H9 (cell line): Measurements from ENCODE around the gene GDI1. TPM values are rescaled to one million over a fixed set of nuclear protein-coding genes. Genes with fewer than 3 reads are reported as not detected.

Experiments
- DNase-seq: peaks from one replicate; pipeline ENCODE4 v3.0.0-alpha.2; 2017
- H2AFZ ChIP-seq: one replicate; pipeline ENCODE4 v1.6.1; 2013; ENCODE audit warnings: mild to moderate bottlenecking, low read length, control low read depth, moderate library complexity
- H2AK5ac ChIP-seq: 2 replicates; pipeline ENCODE4 v1.6.1; 2013; ENCODE audit warnings: low read length, control low read depth, mixed read lengths; ENCODE audit not compliant: insufficient read length
- H2BK120ac ChIP-seq: one replicate; pipeline ENCODE4 v1.6.1; 2013; ENCODE audit warnings: low read depth, mild to moderate bottlenecking, low read length, control low read depth, inconsistent platforms; ENCODE audit not compliant: poor library complexity, severe bottlenecking
- H2BK12ac ChIP-seq: 2 replicates; pipeline ENCODE4 v1.6.1; 2013; ENCODE audit warnings: low read length, control low read depth, mixed read lengths, low read depth; ENCODE audit not compliant: insufficient read length
- H2BK15ac ChIP-seq: 2 replicates; pipeline ENCODE4 v1.6.1; 2013; ENCODE audit warnings: low read depth, low read length, control low read depth
- H2BK20ac ChIP-seq: one replicate; pipeline ENCODE4 v1.6.1; 2013; ENCODE audit warnings: low read depth, mild to moderate bottlenecking, low read length, control low read depth, inconsistent platforms; ENCODE audit not compliant: poor library complexity, severe bottlenecking
- H2BK5ac ChIP-seq: 2 replicates; pipeline ENCODE4 v1.6.1; 2013; ENCODE audit warnings: low read length, control low read depth, mixed read lengths; ENCODE audit not compliant: insufficient read length
- H3K14ac ChIP-seq: 2 replicates; pipeline ENCODE4 v1.6.1; 2013; ENCODE audit warnings: low read length, control low read depth; ENCODE audit not compliant: insufficient read depth
- H3K18ac ChIP-seq: 2 replicates; pipeline ENCODE4 v1.6.1; 2013; ENCODE audit warnings: low read depth, mild to moderate bottlenecking, mixed read lengths, low read length, control low read depth; ENCODE audit not compliant: insufficient read length
- H3K23ac ChIP-seq: 2 replicates; pipeline ENCODE4 v1.6.1; 2013; ENCODE audit warnings: low read length, control low read depth, mixed read lengths, low read depth; ENCODE audit not compliant: insufficient read length
- H3K23me2 ChIP-seq: 2 replicates; pipeline ENCODE4 v1.6.1; 2013; ENCODE audit warnings: low read depth, mild to moderate bottlenecking, mixed read lengths, low read length, control low read depth; ENCODE audit not compliant: insufficient read length, poor library complexity, severe bottlenecking
- H3K27ac ChIP-seq: 2 replicates; pipeline ENCODE4 v1.5.1; 2013; ENCODE audit warnings: low read length, control low read depth, mixed read lengths, low read depth; ENCODE audit not compliant: insufficient read length
- H3K27me3 ChIP-seq: 2 replicates; pipeline ENCODE4 v1.6.1; 2013; ENCODE audit warnings: low read length, control low read depth, inconsistent platforms; ENCODE audit not compliant: insufficient read depth
- H3K4ac ChIP-seq: 2 replicates; pipeline ENCODE4 v1.6.1; 2013; ENCODE audit warnings: low read depth, mild to moderate bottlenecking, control low read depth, inconsistent platforms, low read length, moderate library complexity
- H3K4me1 ChIP-seq: 2 replicates; pipeline ENCODE4 v1.6.1; 2013; ENCODE audit warnings: low read length, control low read depth, inconsistent platforms; ENCODE audit not compliant: insufficient read depth
- H3K4me2 ChIP-seq: 2 replicates; pipeline ENCODE4 v1.6.1; 2013; ENCODE audit warnings: low read length, control low read depth, mixed read lengths; ENCODE audit not compliant: insufficient read length, insufficient read depth
- H3K56ac ChIP-seq: 2 replicates; pipeline ENCODE4 v1.6.1; 2013; ENCODE audit warnings: low read depth, mild to moderate bottlenecking, mixed read lengths, low read length, control low read depth; ENCODE audit not compliant: insufficient read length
- H3K79me1 ChIP-seq: 2 replicates; pipeline ENCODE4 v1.6.1; 2013; ENCODE audit warnings: low read depth, mild to moderate bottlenecking, moderate library complexity, low read length, control low read depth, inconsistent platforms; ENCODE audit not compliant: insufficient read depth, poor library complexity, severe bottlenecking
- H3K79me2 ChIP-seq: 2 replicates; pipeline ENCODE4 v1.6.1; 2013; ENCODE audit warnings: low read length, control low read depth, inconsistent platforms; ENCODE audit not compliant: insufficient read depth
- H3K9ac ChIP-seq: 2 replicates; pipeline ENCODE4 v1.6.1; 2013; ENCODE audit warnings: low read length, control low read depth, mixed read lengths; ENCODE audit not compliant: insufficient read length; ENCODE audit errors: extremely low read depth
- H3K9me3 ChIP-seq: one replicate; pipeline ENCODE4 v1.6.1; 2013; ENCODE audit warnings: low read depth, low read length, inconsistent platforms; ENCODE audit not compliant: control insufficient read depth
- H3T11ph ChIP-seq: one replicate; pipeline ENCODE4 v1.6.1; 2013; ENCODE audit warnings: mild to moderate bottlenecking, low read length, control low read depth, inconsistent platforms
- H4K20me1 ChIP-seq: one replicate; pipeline ENCODE4 v1.6.1; 2013; ENCODE audit not compliant: control insufficient read depth, insufficient read length, insufficient read depth
- H4K5ac ChIP-seq: 2 replicates; pipeline ENCODE4 v1.6.1; 2013; ENCODE audit warnings: low read depth, mild to moderate bottlenecking, mixed read lengths, low read length, control low read depth; ENCODE audit not compliant: insufficient read length
- H4K8ac ChIP-seq: replicated peaks from 2 replicates; pipeline ENCODE4 v1.6.1; 2013; ENCODE audit warnings: low read length, control low read depth, mixed read lengths, low read depth; ENCODE audit not compliant: insufficient read length
- H4K91ac ChIP-seq: 2 replicates; pipeline ENCODE4 v1.6.1; 2013; ENCODE audit warnings: low read depth, mild to moderate bottlenecking, moderate library complexity, mixed read lengths, low read length, control low read depth; ENCODE audit not compliant: insufficient read length
- H3K27ac Mint-ChIP-seq, 3 experiments: 2 replicates in 2 of 3; 3 replicates in 1 of 3; pipeline ENCODE4 v1.8.0; 2020 to 2021; ENCODE audit warnings: mixed read lengths in 3 of 3, mild to moderate bottlenecking in 1 of 3, moderate library complexity in 1 of 3
- H3K27me3 Mint-ChIP-seq: 2 replicates; pipeline ENCODE4 v1.8.0; 2021; ENCODE audit warnings: low read depth, mild to moderate bottlenecking, moderate library complexity, mixed read lengths
- H3K36me3 Mint-ChIP-seq, 3 experiments: 2 replicates in 2 of 3; 3 replicates in 1 of 3; pipeline ENCODE4 v1.8.0; 2020 to 2021; ENCODE audit warnings: low read depth in 3 of 3, mixed read lengths in 3 of 3; ENCODE audit not compliant: insufficient read depth in 1 of 3
- H3K4me1 Mint-ChIP-seq, 2 experiments: 2 replicates each; pipeline ENCODE4 v1.8.0; 2020; ENCODE audit warnings: mixed read lengths in 2 of 2
- H3K4me3 Mint-ChIP-seq, 2 experiments: 2 replicates in 1 of 2; 3 replicates in 1 of 2; pipeline ENCODE4 v1.8.0; 2020 to 2021; ENCODE audit warnings: mild to moderate bottlenecking in 2 of 2, mixed read lengths in 2 of 2, moderate library complexity in 1 of 2
- H3K9me3 Mint-ChIP-seq, 2 experiments: 2 replicates in 1 of 2; 3 replicates in 1 of 2; pipeline ENCODE4 v1.8.0; 2020; ENCODE audit warnings: mild to moderate bottlenecking in 2 of 2, mixed read lengths in 2 of 2, moderate library complexity in 1 of 2
- WGBS: extraction: QIAGEN DNeasy Blood & Tissue Kit; methylation state at CpG from one replicate; pipeline ENCODE4 v1.1.7; 2013; ENCODE audit warnings: missing lambda C conversion rate, low lambda C conversion rate, mixed read lengths; ENCODE audit not compliant: insufficient read length; ENCODE audit errors: extremely low coverage; 5-methylcytosine and 5-hydroxymethylcytosine counted together
- total RNA-seq: library from RNA; stranded (reverse); gene quantifications from 2 replicates; pipeline ENCODE4 v1.2.1, GENCODE V29; 2021
- TF ChIP-seq, protein P1 (sequence below): fragments of 200-600 bp; sonication (generic); conservative IDR thresholded peaks from 3 replicates; pipeline ENCODE4 v1.8.0; 2021; ENCODE audit warnings: antibody characterized with exemption, mild to moderate bottlenecking

Gene GDI1
- total RNA-seq, 1 experiment from 2014 or later: 111 TPM

DNA sequence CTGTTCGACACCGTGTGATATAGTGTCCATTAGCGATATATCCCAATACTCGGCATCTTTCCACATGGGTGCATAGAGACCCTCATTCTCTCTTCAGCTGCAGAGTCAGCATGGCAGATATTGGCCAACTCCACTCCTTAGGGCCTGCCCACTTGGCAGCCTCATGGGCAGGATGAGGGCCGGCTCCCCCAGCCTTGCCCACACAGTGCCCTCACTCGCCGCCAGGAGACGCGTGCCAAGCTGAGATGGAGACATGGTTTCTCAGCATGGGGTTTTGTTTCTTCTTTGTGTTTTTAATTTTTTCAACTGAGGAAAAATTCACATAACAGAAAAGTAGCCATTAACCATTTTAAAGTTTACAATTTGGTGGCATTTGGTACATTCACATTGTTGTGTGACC lies 15.9 kb downstream of the GDI1 start:
- no peak for DNase-seq
- no peak overlapping the region for H4K8ac ChIP-seq
- H3K9me3 ChIP-seq: peaks cover 23% of the 10 kb centered on the region
- no CpG with 5 or more reads among the region's 9 CpGs for WGBS
- no peak overlapping the region for H3T11ph ChIP-seq
- H2AFZ ChIP-seq: no peak overlapping the region
- TF ChIP-seq, protein P1, sequence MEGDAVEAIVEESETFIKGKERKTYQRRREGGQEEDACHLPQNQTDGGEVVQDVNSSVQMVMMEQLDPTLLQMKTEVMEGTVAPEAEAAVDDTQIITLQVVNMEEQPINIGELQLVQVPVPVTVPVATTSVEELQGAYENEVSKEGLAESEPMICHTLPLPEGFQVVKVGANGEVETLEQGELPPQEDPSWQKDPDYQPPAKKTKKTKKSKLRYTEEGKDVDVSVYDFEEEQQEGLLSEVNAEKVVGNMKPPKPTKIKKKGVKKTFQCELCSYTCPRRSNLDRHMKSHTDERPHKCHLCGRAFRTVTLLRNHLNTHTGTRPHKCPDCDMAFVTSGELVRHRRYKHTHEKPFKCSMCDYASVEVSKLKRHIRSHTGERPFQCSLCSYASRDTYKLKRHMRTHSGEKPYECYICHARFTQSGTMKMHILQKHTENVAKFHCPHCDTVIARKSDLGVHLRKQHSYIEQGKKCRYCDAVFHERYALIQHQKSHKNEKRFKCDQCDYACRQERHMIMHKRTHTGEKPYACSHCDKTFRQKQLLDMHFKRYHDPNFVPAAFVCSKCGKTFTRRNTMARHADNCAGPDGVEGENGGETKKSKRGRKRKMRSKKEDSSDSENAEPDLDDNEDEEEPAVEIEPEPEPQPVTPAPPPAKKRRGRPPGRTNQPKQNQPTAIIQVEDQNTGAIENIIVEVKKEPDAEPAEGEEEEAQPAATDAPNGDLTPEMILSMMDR: no peak
- H3K4ac ChIP-seq: no peak overlapping the region
- H3K79me1 ChIP-seq: no peaks in the 10 kb centered on the region
- no peak overlapping the region for H3K9ac ChIP-seq
- H2BK15ac ChIP-seq: no peak overlapping the region
- H4K91ac ChIP-seq: no peak overlapping the region
- no peak overlapping the region for H2BK5ac ChIP-seq
- Mint-ChIP-seq H3K27ac (no peak overlapping the region; a peak in 1 of 7 replicates), H3K4me1 (peaks cover 0 to 3% of the 10 kb centered on the region in 2 experiments; a peak in 1 of 4 replicates), H3K4me3 (no peak overlapping the region), H3K36me3 (peaks cover 31 to 43% (median 36%) of the 10 kb centered on the region in 3 experiments), H3K27me3 (peaks cover 25% of the 10 kb centered on the region), H3K9me3 (peaks cover 63 to 89% of the 10 kb centered on the region in 2 experiments)
- H3K27me3 ChIP-seq: no peaks in the 10 kb centered on the region
- H3K79me2 ChIP-seq: no peaks in the 10 kb centered on the region
- H2AK5ac ChIP-seq: no peak overlapping the region
- H3K23me2 ChIP-seq: no peaks in the 10 kb centered on the region
- no peak overlapping the region for H2BK20ac ChIP-seq
- H4K5ac ChIP-seq: no peak overlapping the region
- no peaks in the 10 kb centered on the region for H3K4me1 ChIP-seq
- H3K4me2 ChIP-seq: no peak overlapping the region
- H3K23ac ChIP-seq: no peak overlapping the region
- no peak overlapping the region for H3K14ac ChIP-seq
- H2BK12ac ChIP-seq: no peak overlapping the region
- H3K18ac ChIP-seq: no peak overlapping the region
- H3K56ac ChIP-seq: no peak overlapping the region
- H3K27ac ChIP-seq: no peak overlapping the region
- H2BK120ac ChIP-seq: no peak overlapping the region
- H4K20me1 ChIP-seq: no peaks in the 10 kb centered on the region
